Activated T-helper 1 cell treated with anti-CD3 and anti-CD28 coated beads, Interleukin-12 subunit alpha, Interleukin-12 subunit beta, Interleukin-2, Interleukin-4 antibody, amounts not matched to agents 30 ng/mL and 10 ng/mL and 1 ng/mL, durations not matched to agents 14 hours and 24 hours and 36 hours (primary cell): Measurements from ENCODE around the gene BOLA3. TPM values are rescaled to one million over a fixed set of nuclear protein-coding genes. Genes with fewer than 3 reads are reported as not detected.

ENCODE experiments used
- DNase-seq: peaks from one replicate; pipeline ENCODE4 v3.0.0; 2021; ENCODE audit warnings: low spot score
- H3K27ac Mint-ChIP-seq: one replicate; pipeline ENCODE4 v1.8.0; 2021; ENCODE audit warnings: mild to moderate bottlenecking, mixed read lengths
- H3K27me3 Mint-ChIP-seq: one replicate; pipeline ENCODE4 v1.8.0; 2022; ENCODE audit warnings: mild to moderate bottlenecking, moderate library complexity, mixed read lengths; ENCODE audit not compliant: insufficient read depth
- H3K36me3 Mint-ChIP-seq: one replicate; pipeline ENCODE4 v1.8.0; 2021; ENCODE audit warnings: low read depth, mixed read lengths
- H3K4me1 Mint-ChIP-seq: one replicate; pipeline ENCODE4 v1.8.0; 2021; ENCODE audit warnings: low read depth, mixed read lengths
- H3K4me3 Mint-ChIP-seq: one replicate; pipeline ENCODE4 v1.8.0; 2021; ENCODE audit warnings: mild to moderate bottlenecking, moderate library complexity, mixed read lengths
- H3K9me3 Mint-ChIP-seq: one replicate; pipeline ENCODE4 v1.8.0; 2021; ENCODE audit warnings: mixed read lengths
- intact Hi-C: fragments of 100-400 bp; cut with micrococcal nuclease; formaldehyde crosslinking; loops from one replicate; pipeline ENCODE4 v1.15.1; 2024
- total RNA-seq: library from RNA; stranded (reverse); gene quantifications from 2 replicates; pipeline ENCODE4 v1.2.3, GENCODE V29; 2022

The BOLA3 gene
- total RNA-seq, 1 donor from 2014 or later = 98.2 TPM

DNA sequence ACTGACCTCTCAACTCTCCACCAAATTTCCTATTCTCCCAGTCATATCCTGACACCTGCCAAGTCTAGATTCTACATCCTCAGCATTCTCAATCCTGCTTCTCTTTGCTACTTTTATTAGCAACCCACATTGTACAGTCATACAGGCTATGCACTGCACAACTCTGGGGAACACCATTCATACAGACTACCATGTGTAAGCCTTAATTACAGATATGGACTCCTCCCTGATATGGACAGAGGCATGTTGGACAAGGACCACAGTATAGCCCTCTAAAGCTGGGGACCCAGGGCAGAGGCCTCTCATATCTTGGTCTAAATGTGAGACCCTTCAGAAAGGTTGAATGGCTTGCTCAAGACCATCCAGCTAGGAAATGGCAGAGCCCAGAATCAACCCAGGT lies 36.3 kb downstream of the BOLA3 start:
- Mint-ChIP-seq H3K27me3 (peaks cover 15% of the 10 kb centered on the region), H3K4me1 (no peaks in the 10 kb centered on the region), H3K9me3 (no peaks in the 10 kb centered on the region), H3K4me3 (no peak overlapping the region), H3K36me3 (peaks cover 2% of the 10 kb centered on the region), H3K27ac (no peak overlapping the region)
- DNase-seq = no peak
- intact Hi-C loops = no loop called here

DNA sequence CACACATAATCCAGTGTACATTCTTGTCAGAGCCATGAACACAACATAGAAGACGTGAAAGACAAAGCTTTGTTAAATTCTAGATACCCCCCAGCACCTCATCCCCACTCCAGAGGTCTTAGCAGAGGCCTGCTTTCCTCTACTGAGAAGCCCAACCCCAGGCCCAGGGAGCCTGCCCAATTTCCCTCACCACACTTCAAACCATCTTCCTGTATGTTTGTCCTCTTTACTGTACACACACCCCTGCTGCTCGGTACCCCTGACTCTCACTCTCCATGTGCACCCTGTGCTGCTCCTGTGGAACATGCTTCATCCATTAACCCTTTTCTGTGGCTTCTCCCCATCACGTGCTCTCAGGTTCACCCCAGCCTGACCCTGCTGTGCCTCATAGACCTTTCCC lies 37.2 kb downstream of the BOLA3 start:
- no peak overlapping the region for H3K4me3 Mint-ChIP-seq
- no peaks in the 10 kb centered on the region for H3K4me1 Mint-ChIP-seq
- DNase-seq = no peak
- intact Hi-C loops = no loop called here
- peaks cover 2% of the 10 kb centered on the region for H3K36me3 Mint-ChIP-seq
- H3K9me3 Mint-ChIP-seq = no peaks in the 10 kb centered on the region
- peaks cover 11% of the 10 kb centered on the region for H3K27me3 Mint-ChIP-seq
- H3K27ac Mint-ChIP-seq = no peak overlapping the region

DNA sequence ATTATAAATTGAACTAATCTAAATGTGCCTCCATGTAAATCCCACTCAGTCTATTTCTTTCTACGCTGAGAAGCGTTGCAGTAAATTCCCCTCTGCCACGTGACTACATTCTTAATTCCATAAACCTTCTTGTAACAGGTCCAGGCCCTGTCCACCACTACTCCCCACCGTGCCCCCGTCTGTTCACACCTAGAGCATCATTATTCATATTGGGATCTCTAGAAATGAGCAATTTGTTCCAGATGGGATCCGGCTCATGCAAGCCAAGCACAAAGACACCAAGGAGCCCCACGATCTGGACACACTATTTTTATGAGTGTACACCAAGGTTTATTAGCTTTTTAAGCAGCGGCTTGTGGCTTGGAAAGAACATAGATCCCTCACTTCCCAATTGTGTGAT lies 38.2 kb downstream of the BOLA3 start:
- no peaks in the 10 kb centered on the region for H3K9me3 Mint-ChIP-seq
- peaks cover 2% of the 10 kb centered on the region for H3K36me3 Mint-ChIP-seq
- H3K4me3 Mint-ChIP-seq = no peak overlapping the region
- peaks cover 4% of the 10 kb centered on the region for H3K27me3 Mint-ChIP-seq
- no peaks in the 10 kb centered on the region for H3K4me1 Mint-ChIP-seq
- intact Hi-C loops = no loop called here
- no peak overlapping the region for H3K27ac Mint-ChIP-seq
- DNase-seq = no peak

DNA sequence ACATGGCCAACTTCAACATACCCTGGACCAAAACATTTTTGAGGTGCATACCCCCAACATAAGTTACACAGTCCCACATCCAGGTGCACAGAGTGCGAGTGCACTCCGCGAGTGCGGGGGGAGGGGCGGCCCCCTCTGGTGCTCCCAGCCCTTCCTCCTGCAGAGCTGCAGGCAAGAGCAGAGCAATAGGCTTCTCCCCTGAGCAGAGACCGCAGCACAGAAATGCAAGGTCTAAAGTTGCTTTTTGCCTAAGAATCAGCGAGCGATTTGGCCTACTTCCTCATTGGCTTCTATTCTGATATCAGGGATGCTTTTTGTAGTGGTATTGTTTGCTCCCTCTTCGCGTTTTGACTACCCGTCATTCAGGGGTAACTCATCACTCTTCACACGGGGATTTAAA lies 40.6 kb downstream of the BOLA3 start:
- H3K36me3 Mint-ChIP-seq = peaks cover 7% of the 10 kb centered on the region
- no peaks in the 10 kb centered on the region for H3K27me3 Mint-ChIP-seq
- intact Hi-C loops = no loop called here
- no peak overlapping the region for H3K27ac Mint-ChIP-seq
- no peak overlapping the region for H3K4me3 Mint-ChIP-seq
- H3K9me3 Mint-ChIP-seq = no peaks in the 10 kb centered on the region
- no peak for DNase-seq
- H3K4me1 Mint-ChIP-seq = no peaks in the 10 kb centered on the region

DNA sequence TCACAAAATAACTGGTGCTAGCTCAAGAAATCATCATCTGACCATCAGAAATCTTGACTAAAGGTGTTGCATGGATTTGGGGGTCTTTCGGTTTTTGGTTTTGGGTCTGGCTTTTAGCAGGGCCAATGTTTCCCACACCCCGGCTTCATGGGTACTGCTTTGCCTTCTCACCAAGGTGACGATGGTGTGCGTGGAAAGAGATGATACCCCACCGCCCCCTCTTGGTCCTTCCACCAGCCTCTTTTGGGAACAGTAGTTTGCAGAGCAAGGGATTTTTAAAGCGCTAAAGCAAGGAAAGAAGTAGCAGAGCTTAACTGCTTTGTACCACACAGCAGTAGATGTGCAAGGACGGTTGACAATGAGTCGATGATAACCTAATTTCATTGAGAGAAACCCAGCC lies 42.3 kb downstream of the BOLA3 start:
- peaks cover 9% of the 10 kb centered on the region for H3K36me3 Mint-ChIP-seq
- H3K4me1 Mint-ChIP-seq = no peaks in the 10 kb centered on the region
- H3K27me3 Mint-ChIP-seq = no peaks in the 10 kb centered on the region
- H3K27ac Mint-ChIP-seq = no peak overlapping the region
- H3K4me3 Mint-ChIP-seq = no peak overlapping the region
- intact Hi-C loops = loop anchor here (1.0 kb wide), 1 partner anchor 281 kb away; no protein-coding TSS in a partner anchor
- H3K9me3 Mint-ChIP-seq = no peaks in the 10 kb centered on the region
- DNase-seq = no peak

DNA sequence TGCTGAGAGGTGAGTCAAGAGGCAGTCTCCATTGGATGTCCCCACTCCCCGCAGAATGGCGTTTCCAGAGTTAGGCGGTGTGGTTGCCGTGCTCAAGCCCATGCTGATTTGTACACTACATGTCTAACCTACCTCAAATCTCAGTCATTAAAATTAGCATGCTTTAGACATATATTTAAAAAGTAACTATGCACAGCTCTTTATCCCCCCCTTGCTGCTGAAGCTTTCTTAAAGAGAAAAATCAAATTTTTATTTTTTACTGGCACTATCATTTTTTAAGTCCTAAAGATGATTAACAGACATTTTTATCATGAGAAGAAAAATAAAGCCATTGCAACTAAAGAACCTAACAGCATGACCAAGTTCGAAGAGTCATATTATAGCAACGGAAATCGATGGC lies 42.9 kb downstream of the BOLA3 start:
- no peak overlapping the region for H3K27ac Mint-ChIP-seq
- H3K9me3 Mint-ChIP-seq = no peaks in the 10 kb centered on the region
- no peaks in the 10 kb centered on the region for H3K27me3 Mint-ChIP-seq
- peaks cover 11% of the 10 kb centered on the region for H3K36me3 Mint-ChIP-seq
- H3K4me3 Mint-ChIP-seq = no peak overlapping the region
- intact Hi-C loops = loop anchor here (1.0 kb wide), 2 partner anchors 197 to 281 kb away; no protein-coding TSS in a partner anchor
- no peaks in the 10 kb centered on the region for H3K4me1 Mint-ChIP-seq
- DNase-seq = no peak

DNA sequence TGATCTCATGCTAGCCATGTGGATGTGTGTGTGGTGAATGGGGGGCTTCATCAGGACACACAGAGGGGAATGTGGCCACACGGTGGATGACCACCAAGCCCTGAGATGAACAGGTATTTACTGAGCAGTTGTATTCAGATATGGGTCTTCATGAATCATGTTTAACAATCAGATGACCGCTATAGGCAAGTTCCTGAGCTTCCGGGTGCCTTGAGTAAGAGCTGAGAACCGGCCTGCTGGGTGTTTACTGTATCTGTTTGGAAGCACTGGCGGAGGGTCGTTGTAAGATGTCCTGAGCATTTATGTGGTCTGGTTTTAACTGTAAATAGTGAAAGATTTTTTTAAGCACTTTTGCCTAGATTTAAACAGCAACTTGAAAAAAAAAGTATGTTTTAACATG lies 43.9 kb downstream of the BOLA3 start:
- H3K36me3 Mint-ChIP-seq = peaks cover 14% of the 10 kb centered on the region
- no peak overlapping the region for H3K4me3 Mint-ChIP-seq
- no peak for DNase-seq
- no peaks in the 10 kb centered on the region for H3K4me1 Mint-ChIP-seq
- H3K27ac Mint-ChIP-seq = no peak overlapping the region
- H3K27me3 Mint-ChIP-seq = no peaks in the 10 kb centered on the region
- no peaks in the 10 kb centered on the region for H3K9me3 Mint-ChIP-seq
- intact Hi-C loops = loop anchor here (1.0 kb wide), 1 partner anchor 195 kb away; no protein-coding TSS in a partner anchor

DNA sequence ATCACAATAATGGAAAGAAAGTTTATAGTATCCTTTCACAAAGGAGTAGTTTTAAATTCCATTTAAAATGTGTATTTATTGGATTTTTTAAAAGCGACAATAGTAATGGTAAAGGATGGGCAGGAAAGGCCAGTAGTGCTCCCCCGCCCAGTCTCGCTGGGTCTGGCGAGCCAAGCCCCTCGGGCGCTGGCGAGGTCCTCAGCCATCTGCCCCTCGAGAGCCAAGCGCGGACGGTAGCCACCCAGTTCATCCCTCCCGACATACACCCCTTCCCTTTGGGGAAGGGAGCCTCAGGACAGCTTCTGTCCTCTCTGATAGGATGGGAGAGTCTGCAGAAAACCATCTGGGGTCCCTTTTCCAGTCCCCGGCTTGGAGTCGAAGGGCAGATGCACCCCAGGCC lies 45.2 kb downstream of the BOLA3 start:
- intact Hi-C loops = no loop called here
- Mint-ChIP-seq H3K36me3 (peaks cover 14% of the 10 kb centered on the region), H3K4me3 (no peak overlapping the region), H3K27me3 (no peaks in the 10 kb centered on the region), H3K4me1 (no peaks in the 10 kb centered on the region), H3K9me3 (no peaks in the 10 kb centered on the region), H3K27ac (no peak overlapping the region)
- no peak for DNase-seq

DNA sequence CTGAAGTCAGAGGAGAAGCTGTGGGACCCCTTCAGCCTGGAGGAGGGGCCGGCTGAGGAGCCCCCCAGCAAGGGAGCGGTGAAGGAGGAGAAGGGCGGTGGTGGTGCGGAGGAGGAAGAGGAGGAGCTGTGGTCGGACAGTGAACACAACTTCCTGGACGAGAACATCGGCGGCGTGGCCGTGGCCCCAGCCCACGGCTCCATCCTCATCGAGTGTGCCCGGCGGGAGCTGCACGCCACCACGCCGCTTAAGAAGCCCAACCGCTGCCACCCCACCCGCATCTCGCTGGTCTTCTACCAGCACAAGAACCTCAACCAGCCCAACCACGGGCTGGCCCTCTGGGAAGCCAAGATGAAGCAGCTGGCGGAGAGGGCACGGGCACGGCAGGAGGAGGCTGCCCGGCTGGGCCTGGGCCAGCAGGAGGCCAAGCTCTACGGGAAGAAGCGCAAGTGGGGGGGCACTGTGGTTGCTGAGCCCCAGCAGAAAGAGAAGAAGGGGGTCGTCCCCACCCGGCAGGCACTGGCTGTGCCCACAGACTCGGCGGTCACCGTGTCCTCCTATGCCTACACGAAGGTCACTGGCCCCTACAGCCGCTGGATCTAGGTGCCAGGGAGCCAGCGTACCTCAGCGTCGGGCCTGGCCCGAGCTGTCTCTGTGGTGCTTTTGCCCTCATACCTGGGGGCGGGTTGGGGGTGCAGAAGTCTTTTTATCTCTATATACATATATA lies 46.0 kb downstream of the BOLA3 start:
- no peaks in the 10 kb centered on the region for H3K9me3 Mint-ChIP-seq
- no peaks in the 10 kb centered on the region for H3K4me1 Mint-ChIP-seq
- peaks cover 14% of the 10 kb centered on the region for H3K36me3 Mint-ChIP-seq
- intact Hi-C loops = no loop called here
- no peak overlapping the region for H3K4me3 Mint-ChIP-seq
- no peaks in the 10 kb centered on the region for H3K27me3 Mint-ChIP-seq
- no peak for DNase-seq
- H3K27ac Mint-ChIP-seq = no peak overlapping the region

DNA sequence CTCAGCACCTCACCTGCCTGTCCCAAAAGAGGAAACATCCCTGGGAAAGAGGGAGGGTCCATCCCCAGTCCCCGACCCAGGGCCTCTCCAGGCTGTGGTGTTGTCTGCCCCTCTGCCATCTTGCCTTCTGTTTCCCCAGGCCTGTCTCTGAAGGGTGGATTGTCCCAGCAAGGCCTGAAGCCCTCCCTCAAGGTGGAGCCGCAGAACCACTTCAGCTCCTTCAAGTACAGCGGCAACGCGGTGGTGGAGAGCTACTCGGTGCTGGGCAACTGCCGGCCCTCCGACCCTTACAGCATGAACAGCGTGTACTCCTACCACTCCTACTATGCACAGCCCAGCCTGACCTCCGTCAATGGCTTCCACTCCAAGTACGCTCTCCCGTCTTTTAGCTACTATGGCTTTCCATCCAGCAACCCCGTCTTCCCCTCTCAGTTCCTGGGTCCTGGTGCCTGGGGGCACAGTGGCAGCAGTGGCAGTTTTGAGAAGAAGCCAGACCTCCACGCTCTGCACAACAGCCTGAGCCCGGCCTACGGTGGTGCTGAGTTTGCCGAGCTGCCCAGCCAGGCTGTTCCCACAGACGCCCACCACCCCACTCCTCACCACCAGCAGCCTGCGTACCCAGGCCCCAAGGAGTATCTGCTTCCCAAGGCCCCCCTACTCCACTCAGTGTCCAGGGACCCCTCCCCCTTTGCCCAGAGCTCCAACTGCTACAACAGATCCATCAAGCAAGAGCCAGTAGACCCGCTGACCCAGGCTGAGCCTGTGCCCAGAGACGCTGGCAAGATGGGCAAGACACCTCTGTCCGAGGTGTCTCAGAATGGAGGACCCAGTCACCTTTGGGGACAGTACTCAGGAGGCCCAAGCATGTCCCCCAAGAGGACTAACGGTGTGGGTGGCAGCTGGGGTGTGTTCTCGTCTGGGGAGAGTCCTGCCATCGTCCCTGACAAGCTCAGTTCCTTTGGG lies 47.2 kb downstream of the BOLA3 start:
- Mint-ChIP-seq H3K36me3 (peaks cover 14% of the 10 kb centered on the region), H3K4me3 (no peak overlapping the region), H3K9me3 (no peaks in the 10 kb centered on the region), H3K27me3 (no peaks in the 10 kb centered on the region), H3K4me1 (no peaks in the 10 kb centered on the region), H3K27ac (no peak overlapping the region)
- intact Hi-C loops = no loop called here
- DNase-seq = no peak

DNA sequence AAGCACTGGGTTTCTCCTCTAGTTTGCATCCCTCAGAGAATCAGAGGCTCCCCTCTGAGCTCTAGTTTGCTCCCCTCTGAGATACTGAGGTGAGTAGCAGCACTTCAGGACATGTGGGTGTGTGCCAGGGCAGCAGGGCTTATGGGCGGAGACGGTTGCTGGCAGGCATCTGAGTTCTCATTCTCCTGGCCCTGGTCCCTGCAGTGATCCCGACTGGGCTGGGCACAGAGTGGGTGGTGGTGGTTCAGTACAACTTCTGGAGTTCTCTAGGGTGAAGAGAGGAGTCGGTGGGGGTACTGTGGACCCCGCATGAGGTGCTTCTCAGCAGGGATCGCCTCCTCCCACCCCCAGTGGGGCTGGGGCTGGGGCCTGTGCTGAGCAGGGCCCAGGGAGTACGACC lies 47.9 kb downstream of the BOLA3 start:
- Mint-ChIP-seq H3K27me3 (no peaks in the 10 kb centered on the region), H3K9me3 (no peaks in the 10 kb centered on the region), H3K36me3 (peaks cover 14% of the 10 kb centered on the region), H3K27ac (no peak overlapping the region), H3K4me1 (no peaks in the 10 kb centered on the region), H3K4me3 (no peak overlapping the region)
- no peak for DNase-seq
- intact Hi-C loops = no loop called here

DNA sequence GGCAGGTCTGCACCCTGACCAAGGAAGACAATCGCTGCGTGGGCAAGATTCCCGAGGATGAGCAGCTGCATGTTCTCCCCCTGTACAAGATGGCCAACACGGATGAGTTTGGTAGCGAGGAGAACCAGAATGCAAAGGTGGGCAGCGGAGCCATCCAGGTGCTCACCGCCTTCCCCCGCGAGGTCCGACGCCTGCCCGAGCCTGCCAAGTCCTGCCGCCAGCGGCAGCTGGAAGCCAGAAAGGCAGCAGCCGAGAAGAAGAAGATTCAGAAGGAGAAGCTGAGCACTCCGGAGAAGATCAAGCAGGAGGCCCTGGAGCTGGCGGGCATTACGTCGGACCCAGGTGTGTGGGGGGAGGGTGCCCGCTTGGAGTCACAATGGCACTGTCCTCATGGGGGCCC lies 48.4 kb downstream of the BOLA3 start:
- no peak overlapping the region for H3K27ac Mint-ChIP-seq
- intact Hi-C loops = no loop called here
- no peak for DNase-seq
- H3K27me3 Mint-ChIP-seq = no peaks in the 10 kb centered on the region
- no peaks in the 10 kb centered on the region for H3K9me3 Mint-ChIP-seq
- no peaks in the 10 kb centered on the region for H3K4me1 Mint-ChIP-seq
- H3K4me3 Mint-ChIP-seq = no peak overlapping the region
- H3K36me3 Mint-ChIP-seq = peaks cover 19% of the 10 kb centered on the region

DNA sequence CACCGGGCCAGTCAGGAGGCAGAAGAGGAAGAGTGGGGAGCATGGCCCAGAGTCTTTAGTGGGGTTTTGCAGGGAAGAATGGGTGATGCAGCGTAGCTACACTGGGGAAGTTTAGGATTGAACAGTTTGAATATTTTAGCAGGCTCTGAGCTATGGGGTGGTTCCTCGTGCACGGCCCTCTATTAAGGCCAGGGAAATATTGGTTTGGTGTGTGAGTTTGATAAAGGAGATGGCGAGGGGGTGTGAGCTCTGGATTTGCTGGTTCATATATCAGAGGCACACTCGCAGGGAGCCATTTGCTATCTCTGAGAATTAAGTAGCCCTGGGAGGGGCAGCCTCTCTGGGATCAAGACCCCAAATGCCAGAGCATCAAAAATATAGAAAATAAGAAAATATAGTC lies 50.1 kb downstream of the BOLA3 start:
- Mint-ChIP-seq H3K4me1 (no peaks in the 10 kb centered on the region), H3K4me3 (no peak overlapping the region), H3K27ac (no peak overlapping the region), H3K27me3 (no peaks in the 10 kb centered on the region), H3K9me3 (no peaks in the 10 kb centered on the region), H3K36me3 (peaks cover 17% of the 10 kb centered on the region)
- DNase-seq = no peak
- intact Hi-C loops = no loop called here
